ENCODE results near the gene RNF169. TPM values are rescaled to one million over a fixed set of nuclear protein-coding genes. Genes with fewer than 3 reads are reported as not detected.

Gene RNF169
- total RNA-seq, 1 donor from 2014 or later = 11.7 TPM

- no peak for TF ChIP-seq CTCF (conservative IDR thresholded peaks at IDR 0.05; ENCODE audit: low read depth, low read length)
- DNase-seq (ENCODE audit: low read depth) = no peak
- H3K4me3 ChIP-seq (ENCODE audit: low read depth, low read length) = no peak overlapping the region
Measured at GRCh38 chr11:74707602-74708510, 40.8 kb upstream of the RNF169 start.

- TF ChIP-seq CTCF (conservative IDR thresholded peaks at IDR 0.05; ENCODE audit: low read depth, low read length) = no peak
- no peak for DNase-seq (ENCODE audit: low read depth)
- no peak overlapping the region for H3K4me3 ChIP-seq (ENCODE audit: low read depth, low read length)
Measured at GRCh38 chr11:74709175-74709574, 39.5 kb upstream of the RNF169 start.

GRCh38 chr11:74710281-74710938 lies 38.2 kb upstream of the RNF169 start:
- no peak for TF ChIP-seq CTCF (conservative IDR thresholded peaks at IDR 0.05; ENCODE audit: low read depth, low read length)
- DNase-seq (ENCODE audit: low read depth) = no peak
- H3K4me3 ChIP-seq (ENCODE audit: low read depth, low read length) = no peak overlapping the region

- H3K4me3 ChIP-seq (ENCODE audit: low read depth, low read length) = no peak overlapping the region
- no peak for DNase-seq (ENCODE audit: low read depth)
- no peak for TF ChIP-seq CTCF (conservative IDR thresholded peaks at IDR 0.05; ENCODE audit: low read depth, low read length)
Measured at GRCh38 chr11:74713686-74714085, 35.0 kb upstream of the RNF169 start.

- TF ChIP-seq CTCF (conservative IDR thresholded peaks at IDR 0.05; ENCODE audit: low read depth, low read length) = no peak
- no peak overlapping the region for H3K4me3 ChIP-seq (ENCODE audit: low read depth, low read length)
- DNase-seq (ENCODE audit: low read depth) = no peak
Measured at GRCh38 chr11:74714904-74715303, 33.7 kb upstream of the RNF169 start.

GRCh38 chr11:74717221-74717969 lies 31.3 kb upstream of the RNF169 start:
- no peak for TF ChIP-seq CTCF (conservative IDR thresholded peaks at IDR 0.05; ENCODE audit: low read depth, low read length)

More at GRCh38 chr11:74717221-74717969, 31.3 kb upstream of the RNF169 start:
- no peak for DNase-seq (ENCODE audit: low read depth)
- H3K4me3 ChIP-seq (ENCODE audit: low read depth, low read length) = no peak overlapping the region
